PC-9 (cell line): ENCODE data around the gene NOTO.

Source experiments
- CTCF ChIP-seq: fragments of 200-600 bp; sonication (generic); conservative IDR thresholded peaks from 2 replicates; pipeline ENCODE4 v1.6.1; 2017; ENCODE audit warnings: mixed run types, antibody characterized with exemption, mild to moderate bottlenecking, moderate library complexity
- EZH2 ChIP-seq: fragments of 200-600 bp; sonication (generic); IDR thresholded peaks from 2 replicates; pipeline ENCODE4 v1.8.0; 2017; ENCODE audit warnings: antibody characterized with exemption, low read depth

- TF ChIP-seq CTCF, result no peak
- no peak for TF ChIP-seq EZH2
Observed at GRCh38 chr2:73238149-73238548, 35.8 kb downstream of the NOTO start.
